SJCRH30 (cell line): Measurements from ENCODE around the gene RPP21. TPM values are rescaled to one million over a fixed set of nuclear protein-coding genes. Genes with fewer than 3 reads are reported as not detected.

Source experiments
- DNase-seq, 2 experiments: peaks; one replicate each; pipeline ENCODE4 v3.0.0-alpha.2; 2015 to 2020
- H3K27ac ChIP-seq: fragments of 250-450 bp; sonication (Bioruptor Pico); 2 replicates; pipeline ENCODE4 v1.5.1; 2020; ENCODE audit warnings: mild to moderate bottlenecking, moderate library complexity
- H3K27me3 ChIP-seq: fragments of 250-450 bp; sonication (Bioruptor Pico); 2 replicates; pipeline ENCODE4 v1.5.1; 2020; ENCODE audit warnings: mild to moderate bottlenecking, moderate library complexity
- H3K36me3 ChIP-seq: fragments of 250-450 bp; sonication (Bioruptor Pico); 2 replicates; pipeline ENCODE4 v1.5.1; 2020; ENCODE audit warnings: mild to moderate bottlenecking, moderate library complexity
- H3K4me1 ChIP-seq: fragments of 250-450 bp; sonication (Bioruptor Pico); 2 replicates; pipeline ENCODE4 v1.5.1; 2020; ENCODE audit warnings: mild to moderate bottlenecking, moderate library complexity
- H3K4me3 ChIP-seq: fragments of 250-450 bp; sonication (Bioruptor Pico); 2 replicates; pipeline ENCODE4 v1.5.1; 2020; ENCODE audit warnings: mild to moderate bottlenecking, moderate library complexity
- H3K9me3 ChIP-seq: fragments of 250-450 bp; sonication (Bioruptor Pico); replicated peaks from 2 replicates; pipeline ENCODE4 v1.5.1; 2020; ENCODE audit warnings: mild to moderate bottlenecking, moderate library complexity
- total RNA-seq: library from RNA; depleted of rRNA; stranded (reverse); fragments of >200 nt; shearing (Covaris generic); gene quantifications from 2 replicates; pipeline ENCODE4 v1.2.3, GENCODE V29; 2014

RPP21 gene
- total RNA-seq, 1 experiment from 2014 or later, result 38.0 TPM

DNA sequence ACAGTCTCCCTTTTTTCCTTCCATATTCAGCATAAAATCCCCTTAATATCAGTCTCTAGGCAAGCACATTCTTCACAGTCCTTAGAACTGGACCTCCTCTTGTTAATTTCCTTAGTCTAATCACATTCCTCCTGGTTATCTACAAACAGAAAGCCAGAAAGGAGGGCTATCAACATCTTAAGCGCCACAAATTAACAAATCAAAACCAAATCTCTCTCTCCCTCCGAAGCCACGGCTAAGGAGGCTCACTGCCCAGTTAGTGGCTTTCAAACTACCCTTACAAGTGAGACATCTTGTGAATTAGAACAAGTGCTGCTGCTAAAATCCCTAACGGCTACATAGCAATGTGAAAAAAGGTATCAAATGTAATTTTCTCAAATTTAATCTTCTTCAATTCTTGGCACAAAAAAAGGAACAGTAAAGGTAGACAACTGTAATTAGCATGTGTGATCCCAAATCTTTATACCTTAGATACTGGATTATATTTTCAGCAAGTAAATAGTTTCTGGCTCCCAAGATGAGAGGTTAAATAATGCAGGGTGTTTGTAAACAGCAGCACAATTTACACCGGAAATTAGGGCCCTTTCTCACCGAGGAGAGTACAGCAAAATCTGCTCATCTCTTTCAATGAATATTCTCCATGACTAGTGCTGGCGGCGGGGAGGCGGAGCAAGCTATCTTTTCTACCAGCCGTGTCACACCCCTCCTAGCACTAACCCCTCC is 19.6 kb upstream of the RPP21 start:
- no peaks in the 10 kb centered on the region for H3K27me3 ChIP-seq
- no peaks in the 10 kb centered on the region for H3K9me3 ChIP-seq
- no peaks in the 10 kb centered on the region; the same call in 1 of the 2 replicates for H3K4me1 ChIP-seq
- peak overlapping the region; percentile 95 for H3K4me3 ChIP-seq
- DNase-seq, result peak; percentile 57 to 61
- peak overlapping the region; percentile 78 for H3K27ac ChIP-seq
- H3K36me3 ChIP-seq, result 0 out of 2 replicates have a peak, but pooled peaks cover 2% of the 10 kb centered on the region

DNA sequence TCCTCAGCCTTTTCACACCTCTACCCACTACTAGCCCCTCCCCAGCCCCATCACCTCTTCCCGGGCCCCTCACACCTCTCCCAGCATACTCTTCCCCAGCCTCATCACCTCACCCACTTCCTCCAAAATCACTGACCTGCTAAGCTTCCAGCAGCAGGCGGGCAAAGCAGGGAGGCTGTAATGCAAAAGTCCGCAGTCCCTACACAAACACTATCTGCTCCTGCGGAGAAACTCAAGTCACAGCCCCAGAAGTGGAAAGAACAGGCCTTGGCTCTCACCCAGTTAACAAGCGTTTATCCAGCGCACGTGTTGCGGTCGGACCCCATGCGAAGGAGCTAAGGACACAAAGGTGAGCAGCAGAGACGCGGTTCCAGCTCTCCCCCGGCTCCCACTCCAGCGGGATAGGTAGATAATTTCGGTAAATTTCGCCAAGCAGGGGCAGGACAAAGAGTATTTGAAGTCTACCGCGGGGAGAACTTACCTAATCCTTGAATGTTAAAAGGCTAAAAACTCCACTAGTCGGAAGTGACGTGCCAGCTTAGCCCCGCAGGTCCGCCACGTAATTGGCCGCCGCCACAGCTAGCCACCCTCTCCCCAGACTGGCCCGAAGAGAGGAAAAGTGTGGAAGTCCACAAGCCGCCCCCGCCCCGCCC is 19.0 kb upstream of the RPP21 start:
- H3K9me3 ChIP-seq, result no peaks in the 10 kb centered on the region
- DNase-seq, result peak; percentile 48 to 66

DNA sequence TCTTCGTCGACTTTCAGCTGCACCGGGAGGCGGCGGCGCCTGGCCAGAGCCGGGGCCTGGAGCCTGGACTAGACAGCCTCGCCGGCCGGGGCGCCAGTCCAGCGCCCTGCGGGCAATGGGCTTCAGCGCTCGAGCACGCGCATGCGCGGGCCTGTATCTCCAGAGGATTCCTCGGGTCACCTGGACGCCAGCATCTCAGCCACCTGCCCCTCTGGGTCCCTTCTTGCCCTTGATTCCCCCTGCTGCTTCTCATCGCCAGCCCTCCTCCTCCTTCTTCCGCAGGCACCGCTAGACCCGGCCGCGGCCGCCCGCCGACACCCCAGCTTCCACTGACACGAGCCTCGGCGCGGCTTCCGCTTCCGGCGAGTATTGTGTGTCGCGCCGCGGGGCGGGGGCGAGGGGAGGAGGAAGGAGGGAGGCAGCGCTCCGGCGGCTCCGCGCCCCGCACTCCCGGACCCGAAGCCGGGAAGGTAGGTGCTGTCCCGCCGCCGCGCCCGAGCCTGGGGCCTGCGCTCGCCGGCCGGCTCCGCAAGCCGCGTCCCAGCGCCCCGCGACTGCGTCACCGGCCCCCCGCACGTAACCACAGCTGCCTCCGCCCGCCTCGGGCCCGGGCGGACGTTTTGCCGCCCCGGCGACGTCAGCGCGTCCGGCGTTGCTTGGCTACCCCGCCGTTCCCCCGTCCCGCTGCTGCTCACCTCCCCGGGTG is 18.3 kb upstream of the RPP21 start, which contains the start of gene TRIM39:
Gene TRIM39, plus strand, starts transcription at position 402 of the 706 bp plus-strand sequence. CDS start 2,391 bp downstream, outside the sequence.
- H3K4me3 ChIP-seq, result peak within 1 kb of the TSS; percentile 95
- peak; percentile 72 to 78 for DNase-seq
- no peaks in the 10 kb centered on the region for H3K27me3 ChIP-seq
- no peaks in the 10 kb centered on the region for H3K9me3 ChIP-seq
- 0 out of 2 replicates have a peak, but pooled peaks cover 2% of the 10 kb centered on the region for H3K36me3 ChIP-seq
- peak within 1 kb of the TSS; percentile 78 for H3K27ac ChIP-seq
- H3K4me1 ChIP-seq, result no peaks in the 10 kb centered on the region; the same call in 1 of the 2 replicates

More for the DNA sequence above, 19.0 kb upstream of the RPP21 start:
- H3K36me3 ChIP-seq, result 0 out of 2 replicates have a peak, but pooled peaks cover 2% of the 10 kb centered on the region
- H3K4me3 ChIP-seq, result peak overlapping the region; percentile 95
- no peaks in the 10 kb centered on the region; the same call in 1 of the 2 replicates for H3K4me1 ChIP-seq
- H3K27me3 ChIP-seq, result no peaks in the 10 kb centered on the region
- peak overlapping the region; percentile 78 for H3K27ac ChIP-seq

DNA sequence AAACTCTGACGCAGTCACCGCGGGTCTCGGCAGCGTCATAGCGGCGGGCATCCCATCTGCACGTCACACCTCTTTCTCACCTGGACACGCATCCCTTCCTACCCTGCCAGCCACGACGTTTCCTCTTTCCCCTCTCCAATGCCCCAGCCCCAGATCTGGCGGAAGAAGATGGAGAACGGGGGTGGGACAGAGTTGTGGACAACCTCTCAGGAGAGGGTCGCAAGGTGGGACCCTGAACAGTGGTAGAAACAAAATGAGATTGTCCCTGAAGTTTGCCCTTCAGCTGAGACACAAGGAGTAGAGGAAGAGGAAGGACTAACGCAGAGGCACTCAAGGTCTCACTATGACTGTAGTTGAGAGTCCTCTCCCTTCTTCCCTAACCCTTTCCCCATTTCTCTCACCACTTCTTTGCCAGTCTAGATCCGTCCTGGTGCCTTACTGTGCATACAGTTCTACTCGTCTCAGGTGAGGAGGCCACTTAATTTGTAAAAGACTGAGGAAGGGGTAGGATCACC is 17.7 kb upstream of the RPP21 start:
- no peak for DNase-seq
- Histone ChIP-seq H3K4me3 (peak overlapping the region; percentile 95), H3K27ac (peak overlapping the region; percentile 78; the same call in 1 of the 2 replicates), H3K27me3 (no peaks in the 10 kb centered on the region), H3K36me3 (0 out of 2 replicates have a peak, but pooled peaks cover 2% of the 10 kb centered on the region), H3K4me1 (no peaks in the 10 kb centered on the region; the same call in 1 of the 2 replicates), H3K9me3 (no peaks in the 10 kb centered on the region)

DNA sequence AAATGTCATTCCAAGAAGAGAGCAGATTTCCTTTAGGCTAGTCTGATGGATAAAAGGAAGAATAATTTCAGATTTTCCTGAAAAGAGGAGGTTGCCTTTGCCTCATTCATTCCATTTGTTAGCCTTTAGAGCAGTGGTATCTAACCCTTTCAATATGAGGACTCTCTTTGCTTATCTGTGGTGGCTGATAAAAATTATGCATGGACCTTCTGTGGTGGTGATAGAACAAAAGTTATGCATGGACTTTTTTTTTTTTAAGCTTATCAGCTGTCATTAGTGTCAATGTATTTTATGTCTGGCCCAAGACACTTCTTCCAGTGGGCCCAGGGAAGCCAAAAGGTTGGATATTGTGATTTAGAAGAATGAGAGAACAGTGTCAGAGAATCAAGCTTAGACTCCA is 16.6 kb upstream of the RPP21 start:
- Histone ChIP-seq H3K9me3 (no peaks in the 10 kb centered on the region), H3K27me3 (no peaks in the 10 kb centered on the region), H3K4me1 (no peaks in the 10 kb centered on the region; the same call in 1 of the 2 replicates), H3K4me3 (no peak overlapping the region), H3K27ac (no peak overlapping the region), H3K36me3 (no peaks in the 10 kb centered on the region)
- DNase-seq, result no peak

DNA sequence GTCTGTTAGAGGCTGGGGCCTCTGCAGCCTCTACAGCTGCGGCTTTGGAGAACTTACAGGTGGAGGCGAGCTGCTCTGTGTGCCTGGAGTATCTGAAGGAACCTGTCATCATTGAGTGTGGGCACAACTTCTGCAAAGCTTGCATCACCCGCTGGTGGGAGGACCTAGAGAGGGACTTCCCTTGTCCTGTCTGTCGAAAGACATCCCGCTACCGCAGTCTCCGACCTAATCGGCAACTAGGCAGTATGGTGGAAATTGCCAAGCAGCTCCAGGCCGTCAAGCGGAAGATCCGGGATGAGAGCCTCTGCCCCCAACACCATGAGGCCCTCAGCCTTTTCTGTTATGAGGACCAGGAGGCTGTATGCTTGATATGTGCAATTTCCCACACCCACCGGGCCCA is 15.6 kb upstream of the RPP21 start:
- Histone ChIP-seq H3K27ac (no peak overlapping the region), H3K4me3 (no peak overlapping the region), H3K36me3 (no peaks in the 10 kb centered on the region; the same call in 1 of the 2 replicates), H3K4me1 (no peaks in the 10 kb centered on the region), H3K27me3 (no peaks in the 10 kb centered on the region), H3K9me3 (no peaks in the 10 kb centered on the region)
- no peak for DNase-seq

DNA sequence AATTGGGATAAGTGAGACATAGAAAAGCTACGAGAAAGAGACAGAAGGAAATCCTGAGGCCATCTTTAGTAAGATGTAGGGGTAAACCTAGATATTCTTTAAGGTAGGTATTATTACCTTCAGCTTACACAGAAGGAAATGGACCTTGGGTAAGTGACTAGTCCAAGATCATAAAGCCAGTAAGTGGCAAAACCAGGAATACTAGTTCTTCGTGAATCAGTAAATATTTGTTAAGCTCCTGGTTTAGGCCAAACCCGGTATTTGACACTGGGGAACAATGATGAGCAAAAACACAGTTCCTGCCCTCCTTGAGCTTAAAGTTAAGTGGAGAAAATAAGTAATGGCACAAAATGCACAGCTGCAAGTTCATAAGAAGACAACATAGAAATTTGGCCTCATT is 13.0 kb upstream of the RPP21 start:
- H3K9me3 ChIP-seq, result no peaks in the 10 kb centered on the region
- H3K36me3 ChIP-seq, result peaks cover 5% of the 10 kb centered on the region; the same call in 1 of the 2 replicates
- H3K4me3 ChIP-seq, result no peak overlapping the region
- H3K27me3 ChIP-seq, result no peaks in the 10 kb centered on the region
- H3K4me1 ChIP-seq, result no peaks in the 10 kb centered on the region
- no peak overlapping the region for H3K27ac ChIP-seq
- no peak for DNase-seq

DNA sequence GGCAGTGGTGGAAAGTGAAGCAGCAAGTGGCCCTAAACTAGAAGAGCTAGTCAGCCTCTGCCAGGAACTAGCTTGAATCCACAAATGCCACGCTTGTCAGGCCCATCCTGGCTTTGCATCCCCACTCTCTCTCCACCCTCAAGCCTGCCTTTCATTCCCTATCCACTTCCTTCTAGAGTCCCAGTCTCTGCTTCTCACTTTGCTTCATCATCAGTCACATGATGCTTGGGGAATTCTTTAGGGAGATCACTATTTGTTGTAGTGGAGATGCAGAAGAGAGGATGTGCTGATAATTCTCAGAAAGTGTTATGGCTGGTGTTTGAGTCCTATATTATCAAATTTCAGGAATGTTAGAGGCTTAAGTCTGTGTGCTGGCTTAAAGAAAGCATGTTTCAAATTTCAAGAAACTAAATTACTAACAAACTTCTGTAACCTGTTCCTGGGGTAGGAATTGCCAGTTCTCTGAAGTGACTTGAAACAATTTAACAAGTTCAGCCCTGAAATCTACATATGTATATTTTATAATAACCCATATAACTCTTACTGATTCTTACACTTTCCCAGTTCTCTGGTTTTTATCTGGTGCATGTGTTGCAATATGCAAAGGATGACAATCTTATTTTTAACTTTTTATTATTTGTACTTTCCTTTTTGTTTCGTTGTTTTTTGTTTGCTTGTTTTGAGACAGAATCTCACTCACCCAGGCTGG is 10.7 kb upstream of the RPP21 start:
- no peak for DNase-seq

DNA sequence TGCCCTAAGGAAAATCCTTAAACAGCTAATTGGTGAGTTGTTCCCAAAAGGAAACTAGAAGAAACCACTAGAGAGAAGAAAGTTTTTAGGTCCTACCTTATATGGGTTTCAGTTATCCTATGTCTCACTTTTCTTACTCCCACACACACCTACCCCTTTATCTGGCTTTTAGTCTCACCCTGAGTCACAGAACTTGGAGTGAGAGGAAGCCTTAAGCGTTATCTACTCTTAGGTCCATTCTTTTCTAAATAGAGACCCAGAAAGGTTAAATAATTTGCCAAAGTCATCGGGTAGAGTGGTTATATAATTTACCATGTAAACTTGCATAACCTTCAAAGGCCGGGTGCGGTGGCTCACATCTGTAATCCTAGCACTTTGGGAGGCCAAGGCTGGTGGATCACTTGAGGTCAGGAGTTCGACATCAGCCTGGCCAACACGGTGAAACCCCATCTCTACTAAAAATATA is 4.3 kb upstream of the RPP21 start:
- H3K36me3 ChIP-seq, result peaks cover 8% of the 10 kb centered on the region; the same call in 1 of the 2 replicates
- no peaks in the 10 kb centered on the region for H3K4me1 ChIP-seq
- DNase-seq, result no peak
- no peaks in the 10 kb centered on the region for H3K9me3 ChIP-seq
- no peak overlapping the region for H3K4me3 ChIP-seq
- H3K27ac ChIP-seq, result no peak overlapping the region
- no peaks in the 10 kb centered on the region for H3K27me3 ChIP-seq

More for the DNA sequence above, 10.7 kb upstream of the RPP21 start:
- Histone ChIP-seq H3K27me3 (no peaks in the 10 kb centered on the region), H3K4me3 (no peak overlapping the region), H3K9me3 (no peaks in the 10 kb centered on the region), H3K36me3 (peaks cover 5% of the 10 kb centered on the region; the same call in 1 of the 2 replicates), H3K4me1 (no peaks in the 10 kb centered on the region), H3K27ac (no peak overlapping the region)

DNA sequence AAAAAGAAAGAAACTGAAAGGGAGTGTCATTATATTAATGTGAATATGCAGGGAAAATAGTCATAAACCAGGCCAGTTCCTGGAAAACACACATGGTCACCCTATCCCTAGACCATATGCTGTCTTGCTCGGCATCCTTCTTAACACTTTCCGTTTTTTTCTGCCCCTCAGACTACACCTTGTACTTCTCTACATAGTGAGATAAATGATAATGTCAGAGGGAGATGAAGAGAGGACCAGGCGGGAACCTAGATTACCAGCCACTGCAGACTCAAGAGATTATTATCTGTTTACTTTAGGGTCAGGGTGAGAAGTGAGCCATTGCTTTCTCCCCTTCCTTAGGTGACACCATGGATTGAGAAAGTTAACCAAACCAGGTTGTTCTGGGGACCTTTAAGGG is 3.7 kb upstream of the RPP21 start:
- H3K4me3 ChIP-seq, result no peak overlapping the region
- no peak for DNase-seq
- peaks cover 3% of the 10 kb centered on the region; the same call in 1 of the 2 replicates for H3K36me3 ChIP-seq
- no peaks in the 10 kb centered on the region; the same call in 1 of the 2 replicates for H3K4me1 ChIP-seq
- H3K9me3 ChIP-seq, result no peaks in the 10 kb centered on the region
- no peaks in the 10 kb centered on the region for H3K27me3 ChIP-seq
- no peak overlapping the region for H3K27ac ChIP-seq

DNA sequence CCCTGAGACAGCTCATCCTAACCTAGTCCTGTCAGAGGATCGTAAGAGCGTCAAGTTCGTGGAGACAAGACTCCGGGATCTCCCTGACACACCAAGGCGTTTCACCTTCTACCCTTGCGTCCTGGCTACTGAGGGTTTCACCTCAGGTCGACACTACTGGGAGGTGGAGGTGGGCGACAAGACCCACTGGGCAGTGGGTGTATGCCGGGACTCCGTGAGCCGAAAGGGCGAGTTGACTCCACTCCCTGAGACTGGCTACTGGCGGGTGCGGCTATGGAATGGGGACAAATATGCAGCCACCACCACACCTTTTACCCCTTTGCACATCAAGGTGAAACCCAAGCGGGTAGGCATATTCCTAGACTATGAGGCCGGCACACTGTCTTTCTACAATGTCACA is 3.2 kb upstream of the RPP21 start:
- H3K36me3 ChIP-seq, result 0 out of 2 replicates have a peak, but pooled peaks cover 2% of the 10 kb centered on the region
- DNase-seq, result no peak
- H3K27ac ChIP-seq, result no peak overlapping the region
- no peak overlapping the region for H3K4me3 ChIP-seq
- H3K9me3 ChIP-seq, result no peaks in the 10 kb centered on the region
- no peaks in the 10 kb centered on the region for H3K27me3 ChIP-seq
- no peaks in the 10 kb centered on the region; the same call in 1 of the 2 replicates for H3K4me1 ChIP-seq

DNA sequence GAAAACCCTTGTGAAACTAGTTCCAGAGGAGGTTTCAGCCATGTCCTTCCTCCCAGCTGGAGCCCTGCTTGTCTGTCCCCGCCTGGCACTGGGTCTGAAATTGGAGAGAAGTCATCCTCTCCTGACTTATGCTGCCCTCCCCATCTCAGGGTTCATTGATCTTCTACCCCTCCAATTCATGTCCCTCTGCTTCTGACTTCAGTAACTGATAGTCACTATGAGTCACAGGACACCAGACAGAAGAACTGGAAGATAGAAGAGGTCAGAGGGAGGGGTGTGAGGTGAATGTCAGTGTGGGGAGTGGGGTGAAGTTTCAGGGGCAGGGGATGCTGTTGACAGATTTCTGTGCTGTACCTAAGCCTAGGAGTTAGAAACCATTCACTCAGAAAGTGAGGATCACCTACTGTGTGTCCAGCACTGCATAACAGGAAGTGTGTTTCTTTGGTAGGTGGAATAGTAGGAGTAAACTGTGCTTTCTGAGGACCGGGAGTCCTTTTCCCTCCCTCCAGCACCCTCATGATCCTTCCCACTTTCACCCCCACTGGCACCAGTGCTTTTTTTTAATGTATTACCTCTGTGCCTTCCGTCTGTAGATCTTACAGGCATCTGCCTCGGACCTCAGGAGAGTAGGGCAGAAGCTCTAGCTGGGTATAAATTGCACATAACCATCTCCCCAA is 627 bp upstream of the RPP21 start:
- Histone ChIP-seq H3K4me1 (no peaks in the 10 kb centered on the region; the same call in 1 of the 2 replicates), H3K4me3 (peak overlapping the region; percentile 99), H3K36me3 (peaks cover 5% of the 10 kb centered on the region; the same call in 1 of the 2 replicates), H3K27ac (peak overlapping the region; percentile 80; the same call in 1 of the 2 replicates), H3K9me3 (no peaks in the 10 kb centered on the region), H3K27me3 (no peaks in the 10 kb centered on the region)
- no peak for DNase-seq

DNA sequence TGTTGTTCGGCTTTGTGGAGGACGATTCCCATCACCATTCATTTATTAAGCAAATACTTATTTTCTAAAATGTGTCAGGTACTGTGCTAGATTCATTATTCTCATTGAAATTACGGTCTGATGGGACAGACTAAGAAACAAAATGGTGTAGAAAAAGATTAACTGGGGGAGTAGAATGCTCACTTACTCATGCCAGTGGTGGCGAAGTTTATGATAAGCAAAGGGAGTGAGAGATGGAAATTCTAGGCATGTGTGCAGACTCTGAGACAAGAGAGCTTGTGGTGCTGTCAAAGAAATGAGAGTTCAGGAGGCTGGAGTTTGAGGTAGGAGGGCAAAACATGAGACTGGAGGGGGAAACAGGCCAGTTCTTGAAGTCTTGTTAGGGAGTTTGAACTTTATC is 896 bp downstream of the RPP21 start:
- DNase-seq, result no peak
- peak overlapping the region; percentile 99 for H3K4me3 ChIP-seq
- H3K27me3 ChIP-seq, result no peaks in the 10 kb centered on the region; the same call in 1 of the 2 replicates
- peaks cover 5% of the 10 kb centered on the region; the same call in 1 of the 2 replicates for H3K36me3 ChIP-seq
- no peaks in the 10 kb centered on the region; the same call in 1 of the 2 replicates for H3K4me1 ChIP-seq
- H3K27ac ChIP-seq, result no peak overlapping the region
- H3K9me3 ChIP-seq, result no peaks in the 10 kb centered on the region
